WTC11 (cell line): ENCODE data around the gene DPH1. TPM values are rescaled to one million over a fixed set of nuclear protein-coding genes. Genes with fewer than 3 reads are reported as not detected.

Source experiments
- ATAC-seq: fragments of 200-7000 bp; cut with Tn5 transposase; 2 replicates; pipeline ENCODE4 v1.10.0; 2021; ENCODE audit warnings: mild to moderate bottlenecking, moderate library complexity
- CTCF ChIA-PET: fragments of 300-600 bp; sonication (Branson Sonifier 250); formaldehyde crosslinking; loops from one replicate; lab custom pipeline; 2021; ENCODE audit warnings: antibody characterized with exemption; lab: Charles Lee
- POLR2A ChIA-PET: fragments of 350-600 bp; sonication (Branson Sonifier 250); formaldehyde crosslinking; loops from one replicate; lab custom pipeline; 2021; ENCODE audit warnings: antibody characterized with exemption; lab: Charles Lee
- DNase-seq: peaks from one replicate; pipeline ENCODE4 v3.0.0; 2021; ENCODE audit warnings: low spot score
- H3K27ac Mint-ChIP-seq: 2 replicates; pipeline ENCODE4 v1.8.0; 2021; ENCODE audit warnings: mixed read lengths
- H3K27me3 Mint-ChIP-seq: 2 replicates; pipeline ENCODE4 v1.8.0; 2021; ENCODE audit warnings: low read depth, mild to moderate bottlenecking, moderate library complexity, mixed read lengths
- H3K36me3 Mint-ChIP-seq: 2 replicates; pipeline ENCODE4 v1.8.0; 2021; ENCODE audit warnings: mixed read lengths
- H3K4me1 Mint-ChIP-seq: 2 replicates; pipeline ENCODE4 v1.8.0; 2022; ENCODE audit warnings: mixed read lengths
- H3K4me3 Mint-ChIP-seq: 2 replicates; pipeline ENCODE4 v1.8.0; 2021; ENCODE audit warnings: mild to moderate bottlenecking, moderate library complexity, mixed read lengths
- H3K9me3 Mint-ChIP-seq: 2 replicates; pipeline ENCODE4 v1.8.0; 2021; ENCODE audit warnings: mixed read lengths
- CREB1 ChIP-seq: sonication (generic); formaldehyde crosslinking; IDR thresholded peaks from 2 replicates; pipeline ENCODE4 v1.8.0; 2023; ENCODE audit warnings: mild to moderate bottlenecking, missing genetic modification reagents
- CTCF ChIP-seq: fragments of 200-600 bp; IDR thresholded peaks from 2 replicates; pipeline ENCODE4 v1.8.0; 2022; ENCODE audit warnings: antibody characterized with exemption
- EMX1 ChIP-seq: fragments of 250-450 bp; sonication (Bioruptor Pico); IDR thresholded peaks from 2 replicates; pipeline ENCODE4 v1.8.0; 2021; ENCODE audit warnings: mild to moderate bottlenecking
- ETV6 ChIP-seq: sonication (generic); formaldehyde crosslinking; IDR thresholded peaks from 2 replicates; pipeline ENCODE4 v1.8.1; 2022; ENCODE audit warnings: mild to moderate bottlenecking, missing genetic modification reagents
- FOXP1 ChIP-seq: sonication (generic); formaldehyde crosslinking; IDR thresholded peaks from 2 replicates; pipeline ENCODE4 v1.8.0; 2022; ENCODE audit warnings: missing genetic modification reagents, mild to moderate bottlenecking, moderate library complexity, borderline replicate concordance
- HMGXB4 ChIP-seq: sonication (generic); formaldehyde crosslinking; IDR thresholded peaks from 2 replicates; pipeline ENCODE4 v1.8.1; 2023; ENCODE audit warnings: mild to moderate bottlenecking, moderate library complexity, missing genetic modification reagents
- IRF1 ChIP-seq: sonication (generic); formaldehyde crosslinking; IDR thresholded peaks from 2 replicates; pipeline ENCODE4 v1.8.0; 2023; ENCODE audit warnings: missing genetic modification reagents
- NR2C2 ChIP-seq: sonication (generic); formaldehyde crosslinking; IDR thresholded peaks from 2 replicates; pipeline ENCODE4 v1.8.0; 2022; ENCODE audit warnings: mild to moderate bottlenecking, missing genetic modification reagents
- PRRX2 ChIP-seq: fragments of 250-450 bp; sonication (Bioruptor Pico); IDR thresholded peaks from 2 replicates; pipeline ENCODE4 v1.8.0; 2021; ENCODE audit warnings: mild to moderate bottlenecking
- RELA ChIP-seq: sonication (generic); formaldehyde crosslinking; IDR thresholded peaks from 2 replicates; pipeline ENCODE4 v1.8.1; 2022; ENCODE audit warnings: missing genetic modification reagents, mild to moderate bottlenecking, borderline replicate concordance
- TCF7 ChIP-seq: sonication (generic); formaldehyde crosslinking; IDR thresholded peaks from 2 replicates; pipeline ENCODE4 v1.8.0; 2022; ENCODE audit warnings: mild to moderate bottlenecking, low read depth, missing genetic modification reagents, moderate library complexity
- TEAD1 ChIP-seq: sonication (generic); formaldehyde crosslinking; IDR thresholded peaks from 2 replicates; pipeline ENCODE4 v1.8.0; 2022; ENCODE audit warnings: mild to moderate bottlenecking, missing genetic modification reagents
- TEAD4 ChIP-seq: sonication (generic); formaldehyde crosslinking; IDR thresholded peaks from 2 replicates; pipeline ENCODE4 v1.8.0; 2022; ENCODE audit warnings: mild to moderate bottlenecking, missing genetic modification reagents
- USF2 ChIP-seq: sonication (generic); formaldehyde crosslinking; IDR thresholded peaks from 2 replicates; pipeline ENCODE4 v1.8.1; 2023; ENCODE audit warnings: mild to moderate bottlenecking, missing genetic modification reagents, moderate library complexity
- ZBTB43 ChIP-seq: sonication (generic); formaldehyde crosslinking; IDR thresholded peaks from 2 replicates; pipeline ENCODE4 v1.8.1; 2023; ENCODE audit warnings: mild to moderate bottlenecking, missing genetic modification reagents
- ZNF121 ChIP-seq: sonication (generic); formaldehyde crosslinking; IDR thresholded peaks from 2 replicates; pipeline ENCODE4 v1.8.0; 2023; ENCODE audit warnings: missing genetic modification reagents
- ZNF396 ChIP-seq: fragments of 250-450 bp; sonication (Bioruptor Pico); IDR thresholded peaks from 2 replicates; pipeline ENCODE4 v1.8.0; 2021; ENCODE audit warnings: mild to moderate bottlenecking, moderate library complexity, borderline replicate concordance
- ZNF416 ChIP-seq: fragments of 250-450 bp; sonication (Bioruptor Pico); IDR thresholded peaks from 2 replicates; pipeline ENCODE4 v1.9.0; 2021; ENCODE audit warnings: mild to moderate bottlenecking, inconsistent platforms
- ZNF532 ChIP-seq: fragments of 250-450 bp; sonication (Bioruptor Pico); IDR thresholded peaks from 2 replicates; pipeline ENCODE4 v1.9.0; 2021; ENCODE audit warnings: mild to moderate bottlenecking, borderline replicate concordance
- total RNA-seq: library from RNA; stranded (reverse); gene quantifications from 3 replicates; pipeline ENCODE4 v1.2.3, GENCODE V29; 2021

The DPH1 gene
- total RNA-seq, 1 experiment from 2014 or later = 43.2 TPM

- H3K4me3 Mint-ChIP-seq = no peak overlapping the region; the same call in 1 of the 2 replicates
- no peaks in the 10 kb centered on the region for H3K36me3 Mint-ChIP-seq
- CTCF ChIA-PET = interaction anchor here (0.5 to 6.2 kb wide), 45 partner anchors 9 to 353 kb away, joined by 3 to 229 read pairs (median 6); partner anchors contain the start of genes DPH1, RTN4RL1, SGSM2 and SMG6
- no peak for ATAC-seq
- DNase-seq = no peak
- no peak overlapping the region for H3K27ac Mint-ChIP-seq
- H3K4me1 Mint-ChIP-seq = peaks cover 7% of the 10 kb centered on the region
- no peaks in the 10 kb centered on the region for H3K9me3 Mint-ChIP-seq
- POLR2A ChIA-PET = no interaction called here
- TF ChIP-seq ZNF532 (CRISPR knock-in tag) = no peak
- TF ChIP-seq TCF7 = no peak
- TF ChIP-seq RELA = no peak
- TF ChIP-seq HMGXB4 = no peak; the same call in 1 of the 2 replicates
- no peak for TF ChIP-seq EMX1 (CRISPR knock-in tag)
- no peak for TF ChIP-seq CREB1
- TF ChIP-seq CTCF = no peak
- TF ChIP-seq ETV6 (CRISPR knock-in tag) = no peak
- no peak for TF ChIP-seq USF2 (CRISPR knock-in tag)
- H3K27me3 Mint-ChIP-seq = peaks cover 76% of the 10 kb centered on the region
Observed at GRCh38 chr17:2055292-2056205, 25.6 kb downstream of the DPH1 start.

GRCh38 chr17:2056206-2057174 is 26.5 kb downstream of the DPH1 start:
- Mint-ChIP-seq H3K4me3 (peak overlapping the region; percentile 54), H3K27ac (no peak overlapping the region), H3K27me3 (peaks cover 73% of the 10 kb centered on the region)

More at GRCh38 chr17:2056206-2057174, 26.5 kb downstream of the DPH1 start:
- no peaks in the 10 kb centered on the region for H3K36me3 Mint-ChIP-seq
- peak; percentile 49 for DNase-seq
- TF ChIP-seq NR2C2 = no peak
- TF ChIP-seq PRRX2 (CRISPR knock-in tag) = no peak
- TF ChIP-seq TEAD1 (CRISPR knock-in tag) = no peak
- TF ChIP-seq ZNF416 = no peak
- TF ChIP-seq ZNF121 (CRISPR knock-in tag) = peak; percentile 52; the same call in 1 of the 2 replicates
- TF ChIP-seq ZNF396 (CRISPR knock-in tag) = no peak
- TF ChIP-seq TEAD4 (CRISPR knock-in tag) = no peak
- 0 out of 2 replicates have a peak, but pooled peaks have one; percentile 47 for TF ChIP-seq IRF1 (CRISPR knock-in tag)
- TF ChIP-seq ZBTB43 (CRISPR knock-in tag) = 0 out of 2 replicates have a peak, but pooled peaks have one; percentile 39
- TF ChIP-seq HMGXB4 = no peak
- TF ChIP-seq FOXP1 (CRISPR knock-in tag) = no peak
- H3K9me3 Mint-ChIP-seq = no peaks in the 10 kb centered on the region
- CTCF ChIA-PET = interaction anchor here (0.9 to 6.2 kb wide), 16 partner anchors 12 to 340 kb away, joined by 3 to 229 read pairs (median 10); partner anchors contain the start of genes RTN4RL1 and SGSM2
- POLR2A ChIA-PET = no interaction called here
- H3K4me1 Mint-ChIP-seq = peaks cover 7% of the 10 kb centered on the region
- no peak for ATAC-seq
